ENCODE results near the gene RNF111. TPM values are rescaled to one million over a fixed set of nuclear protein-coding genes. Genes with fewer than 3 reads are reported as not detected.

Gene RNF111
- total RNA-seq (2022; extraction: Qiagen RNA extraction; ENCODE audit: low read depth), result 19.4 to 24.1 TPM (median 23.3 TPM) in 5 replicates

GRCh38 chr15:58987491-58988005 lies at the start of gene RNF111:
Gene RNF111, plus strand, starts transcription at chr15:58987663. Its CDS starts 43,160 bp downstream, at chr15:59030823.

GRCh38 chr15:59104912-59105732 lies 117.7 kb downstream of the RNF111 start, which contains the start of gene CCNB2:
Gene CCNB2, plus strand, starts transcription at chr15:59105146. Its CDS starts 123 bp downstream, at chr15:59105269.

Other genes with a start within 250 kb of the RNF111 start
- 76.6 to 157 TPM (median 126 TPM) in 5 replicates for gene ADAM10, start 238.0 kb upstream of the RNF111 start, total RNA-seq (2022; extraction: Qiagen RNA extraction; ENCODE audit: low read depth)
- 1.5 to 5.3 TPM (median 4.3 TPM) in 5 replicates for gene MINDY2, start 216.4 kb upstream of the RNF111 start, total RNA-seq (2022; extraction: Qiagen RNA extraction; ENCODE audit: low read depth)
- 68.6 to 96.0 TPM (median 76.9 TPM) in 5 replicates for gene SLTM, start 54.0 kb upstream of the RNF111 start, total RNA-seq (2022; extraction: Qiagen RNA extraction; ENCODE audit: low read depth)
- gene CCNB2, start 117.5 kb downstream of the RNF111 start, total RNA-seq (2022; extraction: Qiagen RNA extraction; ENCODE audit: low read depth), result 97.7 to 114 TPM (median 103 TPM) in 5 replicates
- not detected in 5 replicates for gene LDHAL6B, start 219.2 kb downstream of the RNF111 start, total RNA-seq (2022; extraction: Qiagen RNA extraction; ENCODE audit: low read depth)